Small intestine (tissue), 7 donors: ENCODE measurements around the gene CCDC88C. TPM values are rescaled to one million over a fixed set of nuclear protein-coding genes. Genes with fewer than 3 reads are reported as not detected.

ENCODE experiments used
- DNase-seq, 2 donors: peaks; one replicate each; pipeline versions ENCODE4 v3.0.0 to v3.0.0-alpha.2; 2013
- FAIRE-seq: peaks from 2 replicates; lab custom pipeline; 2012; peaks lifted over from hg19 to GRCh38; lab: Jason Lieb, UNC
- H3K27ac ChIP-seq, 3 donors: one replicate each; pipeline ENCODE4 v1.5.1; 2013; ENCODE audit warnings: low read length in 2 of 3, mild to moderate bottlenecking in 2 of 3, control low read depth in 1 of 3, inconsistent platforms in 1 of 3, low read depth in 1 of 3, moderate library complexity in 1 of 3
- H3K27me3 ChIP-seq, 3 donors: one replicate each; pipeline ENCODE4 v1.6.1; 2013; ENCODE audit warnings: low read length in 3 of 3, inconsistent platforms in 1 of 3; ENCODE audit not compliant: control insufficient read depth in 3 of 3, insufficient read depth in 3 of 3
- H3K36me3 ChIP-seq, 3 donors: one replicate each; pipeline ENCODE4 v1.6.1; 2013; ENCODE audit warnings: low read length in 3 of 3, inconsistent platforms in 1 of 3, low read depth in 1 of 3, mild to moderate bottlenecking in 1 of 3, moderate library complexity in 1 of 3; ENCODE audit not compliant: control insufficient read depth in 3 of 3, insufficient read depth in 2 of 3
- H3K4me1 ChIP-seq, 3 donors: one replicate each; pipeline ENCODE4 v1.6.1; 2013; ENCODE audit warnings: low read length in 2 of 3, inconsistent platforms in 1 of 3, low read depth in 1 of 3, mild to moderate bottlenecking in 1 of 3, moderate library complexity in 1 of 3; ENCODE audit not compliant: control insufficient read depth in 3 of 3, insufficient read depth in 2 of 3
- H3K4me3 ChIP-seq, 3 donors: one replicate each; pipeline ENCODE4 v1.5.1; 2013; ENCODE audit warnings: low read length in 3 of 3, control low read depth in 1 of 3, inconsistent platforms in 1 of 3, low read depth in 1 of 3, mild to moderate bottlenecking in 1 of 3, moderate library complexity in 1 of 3
- H3K9me3 ChIP-seq, 2 donors: one replicate each; pipeline ENCODE4 v1.6.1; 2013; ENCODE audit warnings: low read depth in 1 of 2, low read length in 1 of 2; ENCODE audit not compliant: control insufficient read depth in 2 of 2, insufficient read depth in 1 of 2
- WGBS, 3 donors: extraction: QIAGEN DNeasy Blood & Tissue Kit; methylation state at CpG; one replicate each; pipeline ENCODE4 v1.1.7; 2013; 5-methylcytosine and 5-hydroxymethylcytosine counted together
- polyA plus RNA-seq, 4 donors: library from polyadenylated mRNA; stranded (reverse) in 3 of 4; unstranded in 1 of 4; fragments of 200-250 nt in 3 of 4; fragments of 120-200 nt in 1 of 4; gene quantifications; one replicate each; pipeline versions ENCODE4 v1.2.1 to v1.2.3, GENCODE V29; 2013
- donor health status: healthy with polysubstance abuse.
- donor health status: control.
- donor health status: control.
- donor health status: Bipolar disorder and iron deficiency.
- donor health status: healthy.

CCDC88C gene
- polyA plus RNA-seq, 4 donors, result 13.2 to 25.9 (median 18.3) TPM

- no peak overlapping the region for H3K4me3 ChIP-seq
- H3K9me3 ChIP-seq, result no peaks in the 10 kb centered on the region
- no peak overlapping the region for H3K27ac ChIP-seq
- peaks cover 0 to 58% (median 6%) of the 10 kb centered on the region in 3 donors for H3K36me3 ChIP-seq
- DNase-seq (peak in 1 of 2 donors; percentile 52), FAIRE-seq (no peak)
- no peaks in the 10 kb centered on the region for H3K4me1 ChIP-seq
- no peaks in the 10 kb centered on the region for H3K27me3 ChIP-seq
- WGBS, 3 donors, result 68 to 100% (median 96%) methylated on average over 1 of the region's 1 CpG
These were observed 194.4 kb downstream of the CCDC88C start for GRCh38 chr14:91223028-91223783.

Other genes starting within 250 kb of the CCDC88C start
- 1 to 10 TPM in 1 of 4 donors, under 1 TPM in 2, not detected in 1; 0.54 to 2.2 (median 0.78) TPM for gene GPR68, start 173.1 kb downstream of the CCDC88C start, polyA plus RNA-seq
- gene PPP4R3A, start 92.5 kb upstream of the CCDC88C start, polyA plus RNA-seq, result 100 to 1,000 TPM in 1 of 4 donors, 10 to 100 TPM in 3; 55.9 to 103 (median 68.0) TPM